SIG-M5 (cell line): ENCODE results near the gene RPLP2.

Source experiments
- DNase-seq: peaks from one replicate; lab custom pipeline; 2025; lab: John Stamatoyannopoulos, UW

Gene RPLP2

DNA sequence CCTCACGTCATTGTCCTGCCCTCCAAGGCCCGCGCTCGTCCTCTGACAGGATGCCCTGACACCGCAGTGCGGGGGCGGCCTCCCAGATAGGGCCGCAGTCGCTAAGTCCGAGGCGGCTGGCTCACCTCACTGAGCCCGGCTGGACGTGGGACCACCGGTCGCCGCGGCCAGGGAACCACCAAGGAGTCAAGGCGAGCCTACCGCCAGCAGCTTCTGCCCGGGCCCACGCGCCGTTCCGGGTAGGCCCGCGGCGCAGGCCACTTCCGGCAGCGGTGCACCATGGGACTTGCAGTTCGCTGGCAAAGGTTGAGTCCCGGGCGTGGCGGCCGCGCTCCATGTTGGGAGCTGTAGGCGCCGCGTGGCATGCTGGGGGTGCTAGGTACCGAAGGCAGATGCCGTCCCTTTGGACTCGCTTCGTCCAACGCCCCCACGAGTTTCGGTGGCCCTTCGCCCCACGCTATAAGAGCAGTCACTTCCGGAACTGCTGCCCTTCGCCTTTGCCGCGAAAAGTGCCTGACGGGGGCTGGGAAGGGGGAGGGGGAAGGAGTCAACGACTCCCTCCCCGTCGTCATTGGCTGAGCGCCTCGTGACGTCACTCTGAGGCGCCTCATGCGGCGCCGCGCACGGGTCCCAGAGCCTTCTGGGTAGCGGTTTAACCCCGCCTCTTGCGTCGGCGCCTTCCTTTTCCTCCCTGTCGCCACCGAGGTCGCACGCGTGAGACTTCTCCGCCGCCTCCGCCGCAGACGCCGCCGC is at the start of gene RPLP2:
Gene RPLP2, plus strand, starts transcription at position 681 of the 753 bp plus-strand sequence. CDS start 268 bp downstream, outside the sequence.
- peak; percentile 67 for DNase-seq

DNA sequence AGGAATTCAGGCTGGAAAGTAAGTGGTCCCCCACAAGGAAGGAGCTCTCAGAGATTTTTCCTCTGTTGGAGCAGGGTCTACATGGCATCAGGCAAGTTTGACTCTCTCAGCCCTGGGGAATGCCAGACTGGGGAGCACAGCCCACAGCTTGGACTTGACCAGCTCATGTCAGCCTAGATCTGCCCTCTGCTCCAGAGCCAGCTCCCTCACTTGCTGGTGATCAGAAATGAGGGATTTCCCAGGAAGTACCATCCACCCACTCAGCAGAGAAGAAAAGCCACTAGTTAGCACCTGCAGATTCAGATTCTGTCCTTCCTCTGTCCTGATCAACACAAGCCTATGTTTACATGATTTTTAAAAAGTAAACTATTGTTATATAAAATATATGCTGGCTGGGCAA is 49.5 kb upstream of the RPLP2 start:
- DNase-seq = no peak

DNA sequence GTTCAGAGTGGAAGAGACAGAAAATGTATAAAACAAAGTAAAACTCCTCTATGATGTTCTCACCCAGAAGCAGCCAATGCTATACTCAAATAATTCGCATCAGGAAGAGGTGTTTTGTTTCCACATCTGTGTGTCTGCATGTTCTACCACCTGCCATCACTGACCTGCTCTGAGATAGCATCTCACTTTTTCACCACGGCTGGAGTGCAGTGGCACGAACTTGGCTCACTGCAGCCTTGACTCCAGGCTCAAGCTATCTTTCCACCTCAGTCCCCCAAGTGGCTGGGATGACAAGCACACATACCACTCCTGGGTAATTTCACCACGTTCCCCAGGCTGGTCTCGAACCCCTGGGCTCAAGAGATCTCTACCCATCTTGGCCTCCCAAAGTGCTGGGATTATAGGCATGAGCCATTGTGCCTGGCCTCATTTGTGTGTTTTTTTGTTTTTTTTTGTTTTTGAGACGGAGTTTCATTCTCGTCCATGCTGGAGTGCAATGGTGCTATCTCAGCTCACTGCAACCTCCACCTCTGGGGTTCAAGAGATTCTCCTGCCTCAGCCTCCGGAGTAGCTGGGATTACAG is 48.1 kb upstream of the RPLP2 start:
- DNase-seq = no peak

DNA sequence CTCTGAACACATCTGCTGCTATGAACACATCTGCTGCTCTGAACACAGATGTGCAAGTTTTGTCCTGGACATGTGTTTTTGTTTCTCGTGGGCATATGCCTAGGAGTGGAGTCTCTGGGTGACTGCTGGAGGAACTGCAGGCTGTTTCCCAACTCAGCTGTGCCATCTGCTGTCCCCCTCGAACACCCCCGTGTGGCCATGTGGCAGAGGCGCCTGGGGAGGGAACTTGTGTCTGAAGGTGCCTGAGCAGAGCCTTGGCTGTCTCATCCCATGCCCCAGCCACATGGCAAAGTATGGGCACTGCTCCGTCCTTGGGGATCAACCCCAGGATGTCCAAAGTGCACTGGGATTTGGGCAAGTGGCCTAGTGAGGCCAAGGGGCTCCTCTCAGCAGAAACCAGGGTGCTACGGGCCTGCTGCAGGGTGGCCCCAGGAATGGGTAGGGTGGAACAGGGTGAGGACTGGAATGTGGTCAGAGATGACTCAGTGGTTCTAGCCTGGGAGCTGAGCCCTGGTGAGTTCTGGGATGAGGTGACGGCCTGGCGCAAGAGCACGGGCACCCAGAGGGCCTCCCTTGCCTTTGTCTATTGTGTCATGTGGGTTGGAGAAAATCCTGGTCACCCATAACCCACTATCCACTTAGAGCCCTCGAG is 47.2 kb upstream of the RPLP2 start:
- no peak for DNase-seq

DNA sequence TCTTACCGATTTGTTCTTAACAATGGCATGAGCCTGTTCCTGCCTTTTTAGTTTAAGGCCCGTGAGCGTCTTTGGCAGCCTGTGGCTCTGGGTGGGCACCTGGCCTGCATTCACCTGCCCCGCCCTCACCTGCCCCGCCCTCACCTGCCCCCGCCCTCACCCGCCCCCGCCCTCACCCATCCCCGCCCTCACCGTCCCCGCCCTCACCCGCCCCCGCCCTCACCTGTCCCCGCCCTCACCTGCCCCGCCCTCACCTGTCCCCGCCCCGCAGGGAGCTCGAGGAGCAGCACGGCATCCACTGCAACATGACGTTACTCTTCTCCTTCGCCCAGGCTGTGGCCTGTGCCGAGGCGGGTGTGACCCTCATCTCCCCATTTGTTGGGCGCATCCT is 46.7 kb upstream of the RPLP2 start:
- DNase-seq = no peak

DNA sequence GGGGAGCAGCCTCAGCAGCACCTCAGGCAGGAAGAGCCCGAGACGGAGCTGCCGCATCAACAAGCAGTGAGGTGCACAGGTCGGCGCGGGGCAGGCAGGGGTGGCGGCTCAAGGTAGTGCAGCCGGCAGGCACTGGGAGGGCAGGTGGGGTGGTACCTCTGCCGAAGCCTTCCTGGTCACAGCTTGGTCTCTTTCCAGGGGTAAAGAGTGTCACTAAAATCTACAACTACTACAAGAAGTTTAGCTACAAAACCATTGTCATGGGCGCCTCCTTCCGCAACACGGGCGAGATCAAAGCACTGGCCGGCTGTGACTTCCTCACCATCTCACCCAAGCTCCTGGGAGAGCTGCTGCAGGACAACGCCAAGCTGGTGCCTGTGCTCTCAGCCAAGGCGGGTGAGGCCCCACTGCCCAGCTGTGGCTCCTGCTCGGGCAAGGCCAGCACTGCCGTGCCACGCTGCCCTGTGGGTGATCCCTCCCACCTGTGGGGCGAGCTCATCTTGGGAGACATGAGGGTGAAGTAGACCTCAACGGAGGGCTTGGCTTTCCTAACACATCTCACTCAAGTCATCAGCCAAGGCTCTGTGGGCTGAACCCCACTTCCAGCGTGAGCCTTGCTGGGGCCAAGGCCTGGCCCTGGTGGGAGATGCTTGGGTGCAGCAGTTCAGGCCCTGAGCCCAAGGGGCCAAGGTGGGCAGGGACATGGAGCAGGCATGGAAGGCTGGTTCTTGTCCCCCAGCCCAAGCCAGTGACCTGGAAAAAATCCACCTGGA is 46.0 kb upstream of the RPLP2 start:
- no peak for DNase-seq

DNA sequence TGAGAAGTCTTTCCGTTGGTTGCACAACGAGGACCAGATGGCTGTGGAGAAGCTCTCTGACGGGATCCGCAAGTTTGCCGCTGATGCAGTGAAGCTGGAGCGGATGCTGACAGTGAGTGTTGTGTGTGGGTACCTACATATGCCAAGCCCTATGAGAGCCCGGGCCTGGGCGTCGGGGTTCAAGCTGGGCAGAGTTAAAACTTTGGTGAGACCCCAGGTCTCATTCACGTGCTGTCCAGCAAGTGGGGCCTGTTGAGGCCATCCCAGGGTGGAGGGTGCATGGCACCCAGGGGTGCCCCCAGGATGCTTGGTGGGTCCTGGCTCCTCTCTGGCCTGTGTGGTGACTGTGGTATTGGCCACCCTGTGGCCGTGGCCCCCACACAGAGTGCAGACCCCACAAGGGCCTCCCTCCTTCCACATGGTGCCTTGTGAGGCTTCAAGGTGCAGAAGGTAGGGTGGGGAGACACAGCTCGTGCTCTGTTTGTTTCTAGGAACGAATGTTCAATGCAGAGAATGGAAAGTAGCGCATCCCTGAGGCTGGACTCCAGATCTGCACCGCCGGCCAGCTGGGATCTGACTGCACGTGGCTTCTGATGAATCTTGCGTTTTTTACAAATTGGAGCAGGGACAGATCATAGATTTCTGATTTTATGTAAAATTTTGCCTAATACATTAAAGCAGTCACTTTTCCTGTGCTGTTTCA is 45.3 kb upstream of the RPLP2 start:
- DNase-seq = no peak

DNA sequence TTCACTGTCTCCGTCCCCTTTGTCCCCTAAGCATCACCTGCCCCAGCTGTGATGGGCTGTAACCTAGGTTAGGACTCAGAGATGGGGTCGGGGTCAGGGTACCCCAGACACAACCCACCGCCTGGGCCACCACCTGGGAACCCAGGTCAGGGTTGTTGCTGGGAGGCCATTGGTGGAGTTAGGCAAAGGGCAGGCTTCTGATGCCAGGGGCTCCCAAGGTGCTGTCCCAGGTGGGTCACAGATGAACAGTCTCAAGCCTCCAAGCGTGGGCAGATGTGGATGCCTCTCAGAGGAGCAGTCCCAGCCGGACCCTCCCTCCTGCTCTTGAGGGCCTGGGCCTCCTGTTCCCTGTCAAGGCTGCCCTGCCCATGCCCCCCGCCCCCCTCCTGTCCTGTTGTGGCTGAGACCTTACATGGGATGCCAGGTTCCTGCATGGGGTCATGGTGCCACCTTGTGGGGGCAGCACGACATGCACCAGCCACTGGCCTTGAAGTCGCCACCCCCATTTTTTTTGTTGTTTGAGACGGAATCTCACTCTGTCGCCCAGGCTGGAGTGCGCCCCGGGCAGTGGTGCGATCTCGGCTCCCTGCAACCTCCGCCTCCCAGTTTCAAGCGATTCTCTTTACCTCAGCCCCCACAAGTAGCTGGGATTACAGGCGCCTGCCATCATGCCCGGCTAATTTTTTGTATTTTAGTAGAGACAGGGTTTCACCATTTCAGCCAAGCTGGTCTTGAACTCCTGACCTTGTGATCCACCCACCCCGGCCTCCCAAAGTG is 44.6 kb upstream of the RPLP2 start:
- DNase-seq = no peak

DNA sequence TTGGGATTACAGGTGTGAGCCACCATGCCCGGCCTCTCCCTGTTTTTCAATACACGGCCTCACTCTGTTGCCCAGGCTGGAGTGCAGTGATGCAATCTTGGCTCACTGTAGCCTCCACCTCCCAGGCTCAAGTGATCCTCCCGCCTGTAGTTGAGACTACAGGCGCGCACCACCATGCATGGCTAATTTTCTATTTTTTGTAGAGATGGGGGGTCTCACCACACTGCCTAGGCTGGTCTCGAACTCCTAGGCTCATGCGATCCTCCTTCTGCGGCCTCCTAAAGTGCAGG is 44.0 kb upstream of the RPLP2 start:
- no peak for DNase-seq

DNA sequence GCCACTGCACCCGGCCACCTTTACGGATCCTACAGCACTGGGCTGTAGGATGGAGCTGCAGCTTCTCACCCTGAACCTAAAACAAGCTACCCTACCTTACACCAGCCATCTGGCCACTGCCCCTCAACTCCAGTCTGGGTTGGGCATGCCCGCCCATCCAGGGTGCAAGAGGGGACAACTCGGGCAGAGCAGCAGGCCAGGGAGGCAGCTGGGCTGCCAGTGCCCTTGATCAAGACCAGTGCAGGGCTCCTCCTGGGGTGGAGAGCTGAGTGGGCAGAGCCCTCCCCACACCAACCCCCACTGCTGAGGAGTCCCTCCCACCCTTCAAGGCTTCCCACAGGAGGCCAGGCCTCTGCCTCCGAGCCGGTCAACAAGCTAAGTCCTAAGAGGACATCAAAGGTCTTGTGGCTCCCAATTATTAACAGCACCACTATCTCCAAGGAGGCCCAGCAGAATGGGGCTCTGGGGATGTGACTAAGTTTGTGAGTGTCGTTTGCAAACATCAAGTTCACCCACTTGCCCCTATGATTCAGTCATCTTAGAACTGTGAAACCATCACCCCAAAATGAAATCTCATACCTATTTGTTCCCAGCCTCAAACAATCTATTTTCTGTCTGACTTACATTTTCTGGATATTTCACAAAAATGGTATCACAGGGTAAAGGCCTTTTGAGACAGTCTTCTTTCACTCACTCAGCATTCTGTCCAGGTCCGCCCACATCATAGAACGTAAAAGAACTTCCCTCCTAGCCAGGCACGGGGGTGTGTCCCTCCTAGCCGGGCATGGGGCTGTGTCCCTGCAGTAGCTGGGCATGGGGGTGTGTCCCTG is 43.4 kb upstream of the RPLP2 start:
- no peak for DNase-seq

DNA sequence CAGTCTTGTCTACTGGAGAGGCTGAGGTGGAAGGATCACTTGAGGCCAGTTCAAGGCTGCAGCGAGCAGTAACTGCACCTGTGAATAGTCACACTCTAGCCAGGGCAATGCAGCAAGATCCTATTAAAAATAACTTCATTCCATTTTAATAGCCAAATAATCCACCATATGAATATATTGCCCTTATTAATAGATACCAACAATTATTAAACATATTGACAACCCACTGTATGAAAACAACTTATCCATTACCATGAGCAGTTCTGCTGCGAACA is 42.9 kb upstream of the RPLP2 start:
- no peak for DNase-seq

DNA sequence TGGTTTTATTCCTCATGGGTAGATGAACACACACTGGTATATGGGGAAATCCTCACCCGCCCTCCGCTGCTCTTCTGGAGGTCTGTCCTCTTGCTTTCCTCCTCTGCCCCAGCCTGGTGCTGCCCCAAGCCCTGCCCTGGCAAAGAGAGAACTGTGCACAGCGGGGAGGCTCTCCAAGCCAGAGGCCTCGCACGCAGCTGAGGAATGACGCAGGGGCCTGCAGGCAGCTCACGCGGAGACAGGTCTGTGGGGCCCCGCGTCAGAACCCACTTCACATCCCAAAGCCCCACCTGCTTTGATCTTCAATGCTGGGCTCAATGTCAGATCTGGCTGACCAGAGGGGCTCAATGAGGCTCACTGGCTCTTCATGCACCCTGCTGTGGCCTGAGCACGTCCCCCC is 42.5 kb upstream of the RPLP2 start:
- DNase-seq = no peak

DNA sequence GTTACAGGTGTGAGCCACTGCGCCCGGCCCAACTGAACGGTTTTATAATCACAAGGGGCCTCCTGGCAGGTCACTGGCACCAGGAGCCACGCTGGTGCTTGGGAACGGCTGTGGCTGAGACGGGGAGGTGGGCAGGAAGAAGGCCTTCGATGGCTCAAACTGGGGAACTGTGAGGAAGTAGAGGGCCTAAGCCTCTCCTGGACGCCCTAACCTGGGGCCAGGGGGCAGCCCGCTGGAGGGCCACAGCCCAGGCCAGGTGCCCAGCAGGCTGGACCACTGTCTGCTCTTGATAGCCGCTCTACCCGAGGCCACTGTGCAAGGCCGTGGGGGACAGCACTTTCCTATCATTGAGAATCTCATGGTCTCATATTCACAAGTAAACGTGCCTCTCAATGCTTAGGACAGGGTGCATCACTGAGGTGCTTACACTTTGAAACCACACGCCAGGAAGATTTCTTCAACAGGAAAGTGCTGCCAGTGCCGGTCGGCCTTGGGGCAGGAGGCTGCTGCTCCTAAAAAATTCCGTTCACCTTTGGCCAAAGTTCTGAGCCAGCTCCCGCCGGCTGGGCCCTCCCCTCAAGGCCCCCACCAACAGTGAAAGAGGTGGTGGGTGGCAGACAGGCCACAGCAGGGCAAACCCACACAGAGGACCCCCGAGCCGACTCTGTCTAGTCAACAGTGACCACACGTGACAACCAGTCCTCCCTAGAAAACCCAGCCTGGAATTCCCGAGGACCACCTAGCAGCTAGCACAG is 39.7 kb upstream of the RPLP2 start:
- DNase-seq = no peak

DNA sequence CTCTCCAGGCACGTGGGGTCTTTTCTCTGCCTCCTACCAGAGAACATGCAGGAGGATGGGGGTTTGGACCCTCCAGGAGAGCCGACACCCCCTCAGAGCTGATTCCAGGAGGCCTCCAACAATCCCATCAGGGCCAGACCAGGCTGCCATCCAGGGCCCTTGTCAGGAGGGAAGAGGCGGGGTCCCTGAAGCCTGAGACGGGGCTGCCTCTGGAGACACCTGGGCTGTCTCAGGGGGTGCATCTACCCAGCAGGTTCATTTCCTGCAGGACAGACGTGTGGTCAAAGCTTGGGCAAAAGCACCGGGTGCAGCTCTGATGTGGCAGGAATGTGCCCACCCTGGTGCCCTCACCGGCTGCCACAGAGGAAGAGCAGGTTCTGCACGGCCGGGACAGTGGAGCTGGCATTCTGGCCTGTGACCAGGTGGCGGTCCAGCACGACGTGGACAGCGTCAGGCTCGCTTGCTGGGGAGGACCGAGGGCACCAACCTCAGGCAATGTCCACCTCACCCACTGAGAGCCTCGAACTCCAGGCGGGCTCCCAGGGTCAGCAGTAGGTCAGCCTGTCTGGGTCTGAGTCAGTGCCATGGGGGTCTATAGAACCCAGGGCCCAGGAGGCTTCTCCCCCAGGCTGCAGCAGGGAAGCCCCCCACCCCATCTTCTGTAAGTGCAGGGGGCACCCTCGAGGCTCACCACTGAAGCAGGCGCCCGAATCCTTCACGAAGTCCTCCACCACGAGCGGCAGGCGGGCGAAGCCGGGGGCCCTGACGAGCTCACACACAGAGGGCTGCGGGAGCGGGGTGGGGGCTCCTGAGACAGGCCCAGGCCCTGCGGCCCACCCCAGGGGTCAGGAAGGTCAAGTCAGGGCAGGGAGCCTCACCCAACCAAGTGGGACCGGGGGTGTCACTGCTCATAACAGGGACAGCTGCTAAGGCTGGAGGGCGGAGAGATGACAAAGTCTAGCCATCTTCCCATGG is 38.8 kb upstream of the RPLP2 start:
- no peak for DNase-seq

DNA sequence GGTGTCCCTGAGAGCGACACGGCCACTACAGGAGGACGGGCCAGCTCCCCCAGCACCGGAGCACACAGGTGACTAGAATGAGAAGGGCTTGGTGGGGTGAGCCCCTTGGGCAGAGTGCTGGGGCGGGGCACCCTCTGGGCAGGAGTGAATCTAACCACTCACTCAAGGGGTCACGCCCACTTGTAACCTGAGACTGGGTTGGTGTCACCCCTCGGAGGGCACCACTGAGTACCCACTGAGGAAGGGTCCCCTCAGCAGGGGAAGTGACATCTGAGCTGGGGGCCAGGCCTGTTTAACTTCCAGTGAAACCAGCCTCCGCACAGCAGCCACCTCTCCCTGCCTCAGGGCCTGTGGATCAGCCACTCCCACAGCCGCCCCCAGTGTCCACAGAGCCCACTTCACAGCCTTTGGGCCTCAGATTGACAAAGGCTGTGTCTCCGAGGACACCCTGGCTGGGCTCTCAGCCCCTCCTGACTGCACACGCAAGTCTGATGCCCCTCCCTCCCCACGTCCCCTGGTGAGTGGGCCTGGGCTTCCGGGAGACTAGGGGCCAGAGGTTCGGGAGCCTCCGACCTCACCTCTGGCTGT is 38.1 kb upstream of the RPLP2 start:
- no peak for DNase-seq

DNA sequence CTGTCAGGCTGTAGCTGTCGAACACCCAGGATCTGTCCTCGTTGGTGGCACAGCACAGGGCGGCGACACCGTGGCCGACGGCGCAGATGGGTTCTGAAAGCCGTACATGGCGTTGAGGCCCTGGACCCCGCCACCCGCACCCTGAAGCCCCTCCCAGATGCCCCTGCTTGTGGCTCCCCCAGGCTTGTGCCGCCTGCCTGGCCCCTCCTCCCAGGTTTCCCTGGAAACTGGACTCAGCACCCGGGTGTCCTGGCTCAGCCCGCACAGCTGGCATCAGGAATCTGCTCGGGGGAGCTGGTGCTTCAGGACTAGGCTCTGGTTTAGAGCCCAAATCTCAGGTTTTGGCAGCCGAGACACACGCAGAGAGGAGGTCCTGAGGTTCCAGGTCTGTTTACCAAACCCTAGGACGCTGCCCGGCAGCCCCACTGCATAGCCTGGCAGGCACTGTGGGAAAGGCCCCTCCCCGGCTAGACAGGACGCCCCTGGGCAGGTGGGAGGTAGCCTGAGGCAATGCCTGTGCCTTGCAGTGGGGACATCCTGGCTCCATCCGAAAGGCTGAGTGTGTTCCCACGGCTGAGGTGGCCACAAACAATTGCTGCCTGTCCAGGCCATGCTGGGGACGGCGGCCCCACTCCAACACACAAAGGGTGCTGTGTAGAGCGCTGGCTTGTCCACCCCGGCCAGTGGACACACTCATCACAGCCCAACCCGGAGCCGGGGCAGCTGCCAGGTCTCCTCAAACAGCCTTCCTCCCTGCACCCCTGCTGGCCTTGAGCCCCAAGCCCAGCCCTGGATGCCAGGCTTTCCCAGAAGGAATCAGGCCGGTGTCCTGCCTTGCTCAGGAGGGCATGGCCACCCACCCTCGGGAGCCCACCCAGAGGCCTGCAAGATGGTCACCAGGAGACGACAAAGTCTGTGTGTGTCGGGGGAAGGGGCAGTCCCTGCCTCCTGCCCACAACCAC is 37.1 kb upstream of the RPLP2 start:
- no peak for DNase-seq

DNA sequence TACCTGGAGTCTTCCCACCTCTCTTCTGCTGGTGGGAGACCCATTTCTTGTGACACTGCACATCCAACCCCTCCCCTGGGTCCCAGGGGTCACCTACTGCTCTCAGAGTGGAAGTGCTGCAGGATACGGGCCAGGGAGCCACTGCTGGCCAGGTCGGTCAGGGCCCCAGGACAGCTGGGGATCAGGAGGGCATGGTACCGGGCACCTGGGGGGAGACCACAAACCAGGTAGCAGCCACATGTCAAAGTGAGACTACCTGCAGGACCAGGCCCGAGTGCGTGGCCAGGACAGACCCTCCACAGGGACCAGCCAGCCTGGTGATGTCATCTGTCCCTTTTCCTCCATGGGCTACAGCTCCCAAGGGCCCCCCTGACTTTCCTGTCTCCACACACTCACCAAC is 36.3 kb upstream of the RPLP2 start:
- no peak for DNase-seq
